ENCODE measurements around the gene SCT. TPM values are rescaled to one million over a fixed set of nuclear protein-coding genes. Genes with fewer than 3 reads are reported as not detected.

SCT gene
- total RNA-seq, 1 experiment from 2014 or later, result not detected

DNA sequence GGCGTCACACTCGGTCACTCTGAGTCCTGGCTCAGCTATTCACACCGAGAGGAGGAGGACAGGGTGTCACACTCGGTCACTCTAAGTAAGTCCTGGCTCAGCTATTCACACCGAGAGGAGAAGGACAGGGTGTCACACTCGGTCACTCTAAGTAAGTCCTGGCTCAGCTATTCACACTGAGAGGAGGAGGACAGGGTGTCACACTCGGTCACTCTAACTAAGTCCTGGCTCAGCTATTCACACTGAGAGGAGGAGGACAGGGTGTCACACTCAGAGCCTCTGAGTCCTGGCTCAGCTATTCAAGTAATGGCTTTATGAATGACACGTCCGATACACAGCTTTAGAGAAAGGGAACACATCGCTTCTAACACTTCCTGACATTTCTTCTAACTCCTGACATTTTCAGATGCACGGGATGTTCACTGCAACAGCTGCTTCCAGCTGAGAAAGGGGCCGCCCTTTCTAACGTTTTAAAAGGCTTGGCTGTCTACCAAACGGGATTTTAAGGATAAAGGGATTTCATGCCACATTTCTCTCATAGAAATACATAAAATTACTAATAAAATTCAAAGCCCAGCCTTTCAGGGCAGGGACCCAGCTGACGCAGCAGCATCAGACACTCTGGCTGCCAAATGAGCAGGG, 38.2 kb upstream of the SCT start:
- Mint-ChIP-seq H3K4me3 (ENCODE audit: low read depth, unreplicated experiment) (no peak overlapping the region), H3K9me3 (ENCODE audit: low read depth, unreplicated experiment) (no peaks in the 10 kb centered on the region), H3K36me3 (ENCODE audit: insufficient read depth, unreplicated experiment) (peaks cover 24% of the 10 kb centered on the region), H3K27me3 (ENCODE audit: unreplicated experiment) (no peaks in the 10 kb centered on the region), H3K4me1 (ENCODE audit: low read depth, unreplicated experiment) (no peaks in the 10 kb centered on the region), H3K27ac (ENCODE audit: unreplicated experiment) (no peak overlapping the region)
- DNase-seq, result no peak
- TF ChIP-seq, protein P1, sequence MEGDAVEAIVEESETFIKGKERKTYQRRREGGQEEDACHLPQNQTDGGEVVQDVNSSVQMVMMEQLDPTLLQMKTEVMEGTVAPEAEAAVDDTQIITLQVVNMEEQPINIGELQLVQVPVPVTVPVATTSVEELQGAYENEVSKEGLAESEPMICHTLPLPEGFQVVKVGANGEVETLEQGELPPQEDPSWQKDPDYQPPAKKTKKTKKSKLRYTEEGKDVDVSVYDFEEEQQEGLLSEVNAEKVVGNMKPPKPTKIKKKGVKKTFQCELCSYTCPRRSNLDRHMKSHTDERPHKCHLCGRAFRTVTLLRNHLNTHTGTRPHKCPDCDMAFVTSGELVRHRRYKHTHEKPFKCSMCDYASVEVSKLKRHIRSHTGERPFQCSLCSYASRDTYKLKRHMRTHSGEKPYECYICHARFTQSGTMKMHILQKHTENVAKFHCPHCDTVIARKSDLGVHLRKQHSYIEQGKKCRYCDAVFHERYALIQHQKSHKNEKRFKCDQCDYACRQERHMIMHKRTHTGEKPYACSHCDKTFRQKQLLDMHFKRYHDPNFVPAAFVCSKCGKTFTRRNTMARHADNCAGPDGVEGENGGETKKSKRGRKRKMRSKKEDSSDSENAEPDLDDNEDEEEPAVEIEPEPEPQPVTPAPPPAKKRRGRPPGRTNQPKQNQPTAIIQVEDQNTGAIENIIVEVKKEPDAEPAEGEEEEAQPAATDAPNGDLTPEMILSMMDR (IDR thresholded peaks at IDR 0.05; ENCODE audit: unreplicated experiment), result no peak
- CTCF ChIA-PET, result no interaction called here
- no TSS peak for BruUV-seq (replicated peaks)
- intact Hi-C loops (cut with micrococcal nuclease; ENCODE audit: unreplicated experiment), result no loop called here

DNA sequence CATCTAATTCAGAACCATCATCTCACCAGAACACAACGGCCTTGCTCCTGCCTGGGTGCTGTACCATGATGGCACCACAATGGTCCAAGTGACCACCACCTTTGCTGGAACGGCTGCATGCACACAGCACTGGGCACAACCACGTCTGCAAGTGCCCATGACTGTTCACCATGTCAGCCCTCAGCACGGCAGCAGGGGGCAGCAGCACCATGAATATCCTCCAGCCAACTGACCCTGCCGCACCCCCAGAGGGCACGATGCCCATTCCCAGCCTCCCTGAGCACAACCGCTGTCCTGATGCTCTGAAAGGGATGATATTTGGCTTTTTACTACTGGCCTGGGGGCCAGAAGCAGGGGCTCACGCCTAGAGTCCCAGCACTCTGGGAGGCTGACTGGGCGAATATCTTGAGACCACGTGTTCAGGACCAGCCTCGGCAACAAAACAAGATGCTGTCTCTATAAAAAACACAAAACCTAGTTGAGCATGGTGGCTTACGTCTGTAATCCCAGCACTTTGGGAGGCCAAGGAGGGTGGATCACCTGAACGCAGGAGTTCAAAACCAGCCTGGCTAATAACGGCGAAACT, 35.8 kb upstream of the SCT start:
- no peak overlapping the region for H3K27ac Mint-ChIP-seq (ENCODE audit: unreplicated experiment)
- peak; percentile 72 for DNase-seq
- BruUV-seq (replicated peaks), result no TSS peak
- H3K4me3 Mint-ChIP-seq (ENCODE audit: low read depth, unreplicated experiment), result no peak overlapping the region
- intact Hi-C loops (cut with micrococcal nuclease; ENCODE audit: unreplicated experiment), result no loop called here
- peaks cover 24% of the 10 kb centered on the region for H3K36me3 Mint-ChIP-seq (ENCODE audit: insufficient read depth, unreplicated experiment)
- no peaks in the 10 kb centered on the region for H3K9me3 Mint-ChIP-seq (ENCODE audit: low read depth, unreplicated experiment)
- no peaks in the 10 kb centered on the region for H3K27me3 Mint-ChIP-seq (ENCODE audit: unreplicated experiment)
- H3K4me1 Mint-ChIP-seq (ENCODE audit: low read depth, unreplicated experiment), result no peaks in the 10 kb centered on the region
- TF ChIP-seq, protein P1 (IDR thresholded peaks at IDR 0.05; ENCODE audit: unreplicated experiment), result peak; percentile 85
- CTCF ChIA-PET, result interaction anchor here (0.6 kb wide), 1 partner anchor 45 kb away, joined by 3 read pairs; no protein-coding TSS in a partner anchor

DNA sequence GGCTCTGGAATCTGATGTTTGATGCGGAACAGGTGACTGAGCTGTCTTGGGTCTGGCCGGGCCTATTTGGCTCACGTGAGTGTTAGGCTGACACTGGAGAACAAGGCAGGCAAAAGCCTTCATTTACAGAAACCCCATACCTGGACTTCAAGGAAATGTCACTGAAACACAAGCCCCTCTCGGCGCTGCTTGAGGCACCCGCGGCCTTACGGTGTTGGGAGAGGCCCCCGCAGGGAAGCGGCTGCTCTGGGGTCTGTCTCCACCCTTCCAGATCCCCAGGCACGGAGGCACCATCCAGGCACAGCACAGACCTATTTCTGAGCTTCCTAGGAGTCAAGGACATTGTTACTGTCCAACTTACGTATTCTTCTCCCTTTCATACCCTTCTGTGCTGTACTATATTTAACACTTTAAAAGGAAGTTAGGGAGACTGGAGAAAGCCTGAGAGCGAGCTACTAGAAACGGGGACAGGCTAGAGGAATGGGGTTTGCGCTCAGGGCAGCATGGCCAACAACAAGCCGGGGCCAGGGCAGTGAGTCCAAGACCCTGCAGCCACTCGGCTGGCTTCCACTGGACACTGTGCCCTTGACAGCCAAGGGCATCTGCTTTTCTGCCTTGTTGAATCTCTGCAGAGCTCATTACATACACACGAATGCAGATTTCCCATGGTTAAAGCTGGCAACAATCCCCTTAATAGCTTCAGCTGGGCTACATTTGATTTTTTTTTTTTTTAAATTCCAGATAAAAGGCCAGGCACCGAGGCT, 33.9 kb upstream of the SCT start:
- DNase-seq, result no peak
- Mint-ChIP-seq H3K4me1 (ENCODE audit: low read depth, unreplicated experiment) (no peaks in the 10 kb centered on the region), H3K27me3 (ENCODE audit: unreplicated experiment) (no peaks in the 10 kb centered on the region), H3K36me3 (ENCODE audit: insufficient read depth, unreplicated experiment) (peaks cover 32% of the 10 kb centered on the region), H3K9me3 (ENCODE audit: low read depth, unreplicated experiment) (no peaks in the 10 kb centered on the region), H3K4me3 (ENCODE audit: low read depth, unreplicated experiment) (no peak overlapping the region), H3K27ac (ENCODE audit: unreplicated experiment) (no peak overlapping the region)
- intact Hi-C loops (cut with micrococcal nuclease; ENCODE audit: unreplicated experiment), result no loop called here
- CTCF ChIA-PET, result no interaction called here
- BruUV-seq (replicated peaks), result no TSS peak
- TF ChIP-seq, protein P1 (IDR thresholded peaks at IDR 0.05; ENCODE audit: unreplicated experiment), result no peak

DNA sequence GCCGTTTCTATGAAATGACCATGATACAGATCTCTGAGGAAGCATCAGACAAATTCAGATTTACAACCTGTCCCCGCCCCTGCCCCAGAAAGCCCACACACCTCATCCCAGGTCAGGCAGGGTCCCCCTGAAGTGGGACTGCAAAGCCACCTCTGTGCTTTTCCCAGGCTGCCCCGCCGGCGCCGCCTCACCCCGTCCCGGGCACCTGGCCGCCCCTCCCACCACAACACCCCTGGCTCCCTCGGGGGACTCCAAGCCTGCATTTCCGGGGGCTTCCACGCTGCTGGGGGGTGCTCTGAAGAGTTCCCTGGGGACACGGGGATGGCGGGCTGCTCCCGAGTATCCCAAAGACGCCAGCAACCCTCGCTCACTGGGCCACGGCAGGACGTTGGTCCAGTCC, 33.3 kb upstream of the SCT start:
- no TSS peak for BruUV-seq (replicated peaks)
- H3K27me3 Mint-ChIP-seq (ENCODE audit: unreplicated experiment), result no peaks in the 10 kb centered on the region
- TF ChIP-seq, protein P1 (IDR thresholded peaks at IDR 0.05; ENCODE audit: unreplicated experiment), result no peak
- H3K9me3 Mint-ChIP-seq (ENCODE audit: low read depth, unreplicated experiment), result no peaks in the 10 kb centered on the region
- H3K4me1 Mint-ChIP-seq (ENCODE audit: low read depth, unreplicated experiment), result peaks cover 4% of the 10 kb centered on the region
- no peak overlapping the region for H3K27ac Mint-ChIP-seq (ENCODE audit: unreplicated experiment)
- H3K36me3 Mint-ChIP-seq (ENCODE audit: insufficient read depth, unreplicated experiment), result peaks cover 35% of the 10 kb centered on the region
- no peak for DNase-seq
- CTCF ChIA-PET, result no interaction called here
- intact Hi-C loops (cut with micrococcal nuclease; ENCODE audit: unreplicated experiment), result no loop called here
- H3K4me3 Mint-ChIP-seq (ENCODE audit: low read depth, unreplicated experiment), result no peak overlapping the region

Measured in Calu3 (cell line).